Lower leg skin (tissue), 4 donors: Measurements from ENCODE around the gene ZNF282. TPM values are rescaled to one million over a fixed set of nuclear protein-coding genes. Genes with fewer than 3 reads are reported as not detected.

Source experiments
- DNase-seq, 2 donors: peaks; one replicate each; pipeline ENCODE4 v3.0.0-alpha.2; 2019; ENCODE audit warnings: low spot score in 2 of 2
- H3K4me3 ChIP-seq: fragments of 200-600 bp; sonication (generic); 2 replicates; pipeline ENCODE4 v1.5.1; 2017; ENCODE audit warnings: mild to moderate bottlenecking, low read depth; ENCODE audit not compliant: poor library complexity, severe bottlenecking
- CTCF ChIP-seq, 3 donors: fragments of 450-650 bp; IDR thresholded peaks; one replicate each; pipeline ENCODE4 v1.5.1; 2016; ENCODE audit warnings: antibody characterized with exemption in 3 of 3, mild to moderate bottlenecking in 3 of 3, moderate library complexity in 2 of 3
- POLR2A ChIP-seq, 2 donors: fragments of 450-650 bp; IDR thresholded peaks; one replicate each; pipeline ENCODE4 v1.6.1; 2016 to 2017; ENCODE audit warnings: antibody characterized with exemption in 2 of 2, mild to moderate bottlenecking in 1 of 2, moderate library complexity in 1 of 2
- WGBS, 2 donors: methylation state at CpG; one replicate each; pipeline ENCODE4 v1.1.5; 2018; 5-methylcytosine and 5-hydroxymethylcytosine counted together
- intact Hi-C: fragments of 100-400 bp; cut with DNase I; formaldehyde crosslinking; loops from one replicate; pipeline ENCODE4 v1.15.0; 2023; ENCODE audit warnings: low total_unique reads
- total RNA-seq, 4 donors: library from RNA; depleted of rRNA; stranded (reverse); fragments of >200 nt; gene quantifications; one replicate each; pipeline ENCODE4 v1.1.0, GENCODE V29; 2016

Gene ZNF282
- total RNA-seq, 4 donors from 2014 or later = 22.4 to 47.5 (median 36.1) TPM

GRCh38 chr7:149184274-149184673, 11.1 kb upstream of the ZNF282 start:
- WGBS, 2 donors = 91% methylated on average over 6 of the region's 6 CpGs
- no peak for TF ChIP-seq CTCF (IDR thresholded peaks at IDR 0.05)
- no peak for TF ChIP-seq POLR2A (IDR thresholded peaks at IDR 0.05)
- H3K4me3 ChIP-seq = no peak overlapping the region
- peak in 1 of 2 donors; percentile 29 for DNase-seq
- intact Hi-C loops = no loop called here

GRCh38 chr7:149188213-149188612, 7.1 kb upstream of the ZNF282 start:
- intact Hi-C loops = no loop called here
- WGBS, 2 donors = 59 to 63% methylated on average over 2 of the region's 2 CpGs
- no peak overlapping the region for H3K4me3 ChIP-seq
- no peak for TF ChIP-seq POLR2A (IDR thresholded peaks at IDR 0.05)
- no peak for TF ChIP-seq CTCF (IDR thresholded peaks at IDR 0.05)
- DNase-seq = no peak

GRCh38 chr7:149188637-149189259, 6.6 kb upstream of the ZNF282 start:
- 61 to 70% methylated on average over 12 of the region's 12 CpGs for WGBS, 2 donors
- TF ChIP-seq CTCF (IDR thresholded peaks at IDR 0.05) = no peak
- no peak for TF ChIP-seq POLR2A (IDR thresholded peaks at IDR 0.05)

GRCh38 chr7:149191851-149192250, 3.5 kb upstream of the ZNF282 start:
- WGBS, 2 donors = 58 to 60% methylated on average over 5 of the region's 5 CpGs
- H3K4me3 ChIP-seq = no peak overlapping the region
- no peak for TF ChIP-seq CTCF (IDR thresholded peaks at IDR 0.05)
- TF ChIP-seq POLR2A (IDR thresholded peaks at IDR 0.05) = no peak
- DNase-seq = no peak
- intact Hi-C loops = no loop called here

More at GRCh38 chr7:149188637-149189259, 6.6 kb upstream of the ZNF282 start:
- intact Hi-C loops = no loop called here
- peak in 1 of 2 donors; percentile 8 for DNase-seq
- no peak overlapping the region for H3K4me3 ChIP-seq

- DNase-seq = no peak
- intact Hi-C loops = no loop called here
- TF ChIP-seq CTCF (IDR thresholded peaks at IDR 0.05) (no peak), POLR2A (IDR thresholded peaks at IDR 0.05) (no peak)
- H3K4me3 ChIP-seq = no peak overlapping the region
- 64 to 68% methylated on average over 4 of the region's 4 CpGs for WGBS, 2 donors
Observed at GRCh38 chr7:149194799-149195179, 557 bp upstream of the ZNF282 start.

GRCh38 chr7:149196151-149196704, 882 bp downstream of the ZNF282 start:
- WGBS, 2 donors = 1 to 3% methylated on average over 14 to 16 of the region's 17 CpGs
- intact Hi-C loops = no loop called here
- no peak for DNase-seq
- H3K4me3 ChIP-seq = peak overlapping the region; percentile 83
- TF ChIP-seq CTCF (IDR thresholded peaks at IDR 0.05) = no peak
- TF ChIP-seq POLR2A (IDR thresholded peaks at IDR 0.05) = no peak
